HepG2 (cell line): ENCODE data around the gene SOX13. TPM values are rescaled to one million over a fixed set of nuclear protein-coding genes. Genes with fewer than 3 reads are reported as not detected.
A peak's percentile ranks its signal among the peaks of the same experiment; 100 is the strongest.

Experiments used
- AKAP8 ChIP-seq: sonication (generic); formaldehyde crosslinking; IDR thresholded peaks from 2 replicates; pipeline ENCODE4 v1.5.1; 2020; ENCODE audit warnings: mild to moderate bottlenecking, missing genetic modification reagents
- ATF1 ChIP-seq: IDR thresholded peaks from 2 replicates; pipeline ENCODE4 v1.6.1; 2016; ENCODE audit warnings: mild to moderate bottlenecking, control low read depth
- BORCS8-MEF2B ChIP-seq: sonication (generic); formaldehyde crosslinking; IDR thresholded peaks from 2 replicates; pipeline ENCODE4 v1.8.0; 2022; ENCODE audit warnings: mild to moderate bottlenecking, missing genetic modification reagents
- CENPT ChIP-seq: sonication (generic); formaldehyde crosslinking; IDR thresholded peaks from 2 replicates; pipeline ENCODE4 v1.8.0; 2022; ENCODE audit warnings: low read depth, mild to moderate bottlenecking, moderate library complexity, missing genetic modification reagents
- GATAD2A ChIP-seq: IDR thresholded peaks from 2 replicates; pipeline ENCODE4 v1.6.1; 2016
- GTF2F1 ChIP-seq: fragments of 150-350 bp; IDR thresholded peaks from 2 replicates; pipeline ENCODE4 v1.6.1; 2014; ENCODE audit warnings: low read length
- KLF12 ChIP-seq: sonication (generic); formaldehyde crosslinking; IDR thresholded peaks from 2 replicates; pipeline ENCODE4 v1.4.0; 2020; ENCODE audit warnings: missing genetic modification reagents, borderline replicate concordance
- ZFP62 ChIP-seq: sonication (generic); formaldehyde crosslinking; IDR thresholded peaks from 2 replicates; pipeline ENCODE4 v1.4.0; 2020; ENCODE audit warnings: missing genetic modification reagents
- ZMYM3 ChIP-seq: sonication (generic); formaldehyde crosslinking; IDR thresholded peaks from 2 replicates; pipeline ENCODE4 v1.5.1; 2020; ENCODE audit warnings: mild to moderate bottlenecking, missing genetic modification reagents
- ZNF207 ChIP-seq: fragments of 450-650 bp; IDR thresholded peaks from 2 replicates; pipeline ENCODE4 v1.6.1; 2016; ENCODE audit warnings: antibody characterized with exemption, borderline replicate concordance
- ZNF33A ChIP-seq: sonication (generic); formaldehyde crosslinking; IDR thresholded peaks from 2 replicates; pipeline ENCODE4 v1.5.1; 2020; ENCODE audit warnings: missing genetic modification reagents, mild to moderate bottlenecking, moderate library complexity, borderline replicate concordance
- ZNF496 ChIP-seq: sonication (generic); formaldehyde crosslinking; IDR thresholded peaks from 2 replicates; pipeline ENCODE4 v1.8.1; 2023; ENCODE audit warnings: mild to moderate bottlenecking, moderate library complexity, missing genetic modification reagents; ENCODE audit not compliant: insufficient replicate concordance
- ZSCAN25 ChIP-seq: sonication (generic); formaldehyde crosslinking; IDR thresholded peaks from 2 replicates; pipeline ENCODE4 v1.8.0; 2022; ENCODE audit warnings: mild to moderate bottlenecking, missing genetic modification reagents
- ZZZ3 ChIP-seq: sonication (generic); formaldehyde crosslinking; IDR thresholded peaks from 2 replicates; pipeline ENCODE4 v1.4.0; 2020; ENCODE audit warnings: missing genetic modification reagents, mild to moderate bottlenecking, borderline replicate concordance
- polyA plus RNA-seq, 8 experiments: library from polyadenylated mRNA; depleted of rRNA in 3 of 8; stranded (reverse) in 7 of 8; unstranded in 1 of 8; fragments of >200 nt; fragmentation: Illumina TruSeq in 4 of 8; extraction: Trizol in 4 of 8; gene quantifications; 2 replicates each; pipeline versions ENCODE4 v1.2.1 to v1.2.3, GENCODE V29; 2011 to 2016; ENCODE audit warnings: low read depth in 4 of 8, missing spikeins in 1 of 8, mixed read lengths in 1 of 8; ENCODE audit not compliant: insufficient read depth in 1 of 8
- total RNA-seq, 5 experiments: library from RNA; depleted of rRNA; stranded (reverse); fragments of >200 nt; fragmentation: Illumina TruSeq; extraction: Trizol; gene quantifications; 2 replicates each; pipeline ENCODE4 v1.2.3, GENCODE V29; 2016; ENCODE audit warnings: low read depth in 1 of 5
- TF ChIP-seq, protein P1 (sequence below): sonication (generic); formaldehyde crosslinking; IDR thresholded peaks from 2 replicates; pipeline ENCODE4 v1.4.0; 2020; ENCODE audit warnings: mild to moderate bottlenecking, low read depth, missing genetic modification reagents
- TF ChIP-seq, protein P2 (sequence below): sonication (generic); formaldehyde crosslinking; IDR thresholded peaks from 2 replicates; pipeline ENCODE4 v1.4.0; 2020; ENCODE audit warnings: missing genetic modification reagents, borderline replicate concordance
- TF ChIP-seq, protein P3 (sequence below): sonication (generic); formaldehyde crosslinking; conservative IDR thresholded peaks from 2 replicates; pipeline ENCODE4 v1.4.0; 2020; ENCODE audit warnings: mild to moderate bottlenecking, missing genetic modification reagents, moderate library complexity
- TF ChIP-seq, protein P4 (sequence below): sonication (generic); formaldehyde crosslinking; IDR thresholded peaks from 2 replicates; pipeline ENCODE4 v1.5.0; 2020; ENCODE audit warnings: missing genetic modification reagents
- TF ChIP-seq, protein P5 (sequence below): sonication (generic); formaldehyde crosslinking; IDR thresholded peaks from 2 replicates; pipeline ENCODE4 v1.4.0; 2020; ENCODE audit warnings: low read depth, mild to moderate bottlenecking, missing genetic modification reagents
- TF ChIP-seq, protein P6 (sequence below): sonication (generic); formaldehyde crosslinking; IDR thresholded peaks from 2 replicates; pipeline ENCODE4 v1.8.0; 2023; ENCODE audit warnings: mild to moderate bottlenecking, missing genetic modification reagents

The SOX13 gene
- total and polyA plus RNA-seq, 2 of the 13 experiments (the other 11 are each of a cell fraction or from before 2014, with no cell fraction given) = 13.3 to 15.8 TPM

DNA sequence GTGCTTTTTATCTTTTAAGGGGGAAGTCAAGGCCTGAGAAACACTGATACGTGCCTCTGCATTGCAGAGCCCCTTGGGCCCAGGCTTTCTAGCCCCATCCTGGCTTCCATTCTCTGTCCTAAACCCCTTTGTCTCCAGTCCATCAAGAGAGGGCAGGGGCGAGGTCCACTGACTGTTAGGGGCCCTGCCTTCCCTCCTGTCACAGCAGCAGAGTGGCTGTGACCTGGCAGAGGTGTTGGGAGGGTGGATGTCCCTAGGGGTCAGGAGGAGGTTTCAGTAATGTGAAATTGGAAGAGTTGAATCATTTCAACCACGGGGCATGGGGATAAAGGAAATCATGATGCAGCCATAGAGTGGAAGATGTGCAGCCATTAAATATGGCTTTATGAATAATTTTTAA, 24.0 kb downstream of the SOX13 start (continued):
- TF ChIP-seq, protein P1, sequence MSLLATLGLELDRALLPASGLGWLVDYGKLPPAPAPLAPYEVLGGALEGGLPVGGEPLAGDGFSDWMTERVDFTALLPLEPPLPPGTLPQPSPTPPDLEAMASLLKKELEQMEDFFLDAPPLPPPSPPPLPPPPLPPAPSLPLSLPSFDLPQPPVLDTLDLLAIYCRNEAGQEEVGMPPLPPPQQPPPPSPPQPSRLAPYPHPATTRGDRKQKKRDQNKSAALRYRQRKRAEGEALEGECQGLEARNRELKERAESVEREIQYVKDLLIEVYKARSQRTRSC (CRISPR knock-in tag) = no peak
- TF ChIP-seq AKAP8 (no peak), CENPT (CRISPR knock-in tag) (no peak), KLF12 (CRISPR knock-in tag) (no peak), ZNF207 (no peak), ZNF496 (CRISPR knock-in tag) (no peak), ZMYM3 (CRISPR knock-in tag) (peak; percentile 25; the same call in 1 of the 2 replicates), ATF1 (no peak), ZZZ3 (CRISPR knock-in tag) (no peak), BORCS8-MEF2B (no peak), ZSCAN25 (CRISPR knock-in tag) (peak; percentile 77; the same call in 1 of the 2 replicates), ZNF33A (CRISPR knock-in tag) (no peak), GTF2F1 (no peak), GATAD2A (CRISPR knock-in tag) (peak; percentile 28; the same call in 1 of the 2 replicates), ZFP62 (CRISPR knock-in tag) (no peak)
- TF ChIP-seq, protein P2, sequence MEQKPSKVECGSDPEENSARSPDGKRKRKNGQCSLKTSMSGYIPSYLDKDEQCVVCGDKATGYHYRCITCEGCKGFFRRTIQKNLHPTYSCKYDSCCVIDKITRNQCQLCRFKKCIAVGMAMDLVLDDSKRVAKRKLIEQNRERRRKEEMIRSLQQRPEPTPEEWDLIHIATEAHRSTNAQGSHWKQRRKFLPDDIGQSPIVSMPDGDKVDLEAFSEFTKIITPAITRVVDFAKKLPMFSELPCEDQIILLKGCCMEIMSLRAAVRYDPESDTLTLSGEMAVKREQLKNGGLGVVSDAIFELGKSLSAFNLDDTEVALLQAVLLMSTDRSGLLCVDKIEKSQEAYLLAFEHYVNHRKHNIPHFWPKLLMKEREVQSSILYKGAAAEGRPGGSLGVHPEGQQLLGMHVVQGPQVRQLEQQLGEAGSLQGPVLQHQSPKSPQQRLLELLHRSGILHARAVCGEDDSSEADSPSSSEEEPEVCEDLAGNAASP = no peak
- TF ChIP-seq, protein P3, sequence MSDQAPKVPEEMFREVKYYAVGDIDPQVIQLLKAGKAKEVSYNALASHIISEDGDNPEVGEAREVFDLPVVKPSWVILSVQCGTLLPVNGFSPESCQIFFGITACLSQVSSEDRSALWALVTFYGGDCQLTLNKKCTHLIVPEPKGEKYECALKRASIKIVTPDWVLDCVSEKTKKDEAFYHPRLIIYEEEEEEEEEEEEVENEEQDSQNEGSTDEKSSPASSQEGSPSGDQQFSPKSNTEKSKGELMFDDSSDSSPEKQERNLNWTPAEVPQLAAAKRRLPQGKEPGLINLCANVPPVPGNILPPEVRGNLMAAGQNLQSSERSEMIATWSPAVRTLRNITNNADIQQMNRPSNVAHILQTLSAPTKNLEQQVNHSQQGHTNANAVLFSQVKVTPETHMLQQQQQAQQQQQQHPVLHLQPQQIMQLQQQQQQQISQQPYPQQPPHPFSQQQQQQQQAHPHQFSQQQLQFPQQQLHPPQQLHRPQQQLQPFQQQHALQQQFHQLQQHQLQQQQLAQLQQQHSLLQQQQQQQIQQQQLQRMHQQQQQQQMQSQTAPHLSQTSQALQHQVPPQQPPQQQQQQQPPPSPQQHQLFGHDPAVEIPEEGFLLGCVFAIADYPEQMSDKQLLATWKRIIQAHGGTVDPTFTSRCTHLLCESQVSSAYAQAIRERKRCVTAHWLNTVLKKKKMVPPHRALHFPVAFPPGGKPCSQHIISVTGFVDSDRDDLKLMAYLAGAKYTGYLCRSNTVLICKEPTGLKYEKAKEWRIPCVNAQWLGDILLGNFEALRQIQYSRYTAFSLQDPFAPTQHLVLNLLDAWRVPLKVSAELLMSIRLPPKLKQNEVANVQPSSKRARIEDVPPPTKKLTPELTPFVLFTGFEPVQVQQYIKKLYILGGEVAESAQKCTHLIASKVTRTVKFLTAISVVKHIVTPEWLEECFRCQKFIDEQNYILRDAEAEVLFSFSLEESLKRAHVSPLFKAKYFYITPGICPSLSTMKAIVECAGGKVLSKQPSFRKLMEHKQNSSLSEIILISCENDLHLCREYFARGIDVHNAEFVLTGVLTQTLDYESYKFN (CRISPR knock-in tag) = 0 out of 2 replicates have a peak, but pooled peaks have one; percentile 29
- TF ChIP-seq, protein P4, sequence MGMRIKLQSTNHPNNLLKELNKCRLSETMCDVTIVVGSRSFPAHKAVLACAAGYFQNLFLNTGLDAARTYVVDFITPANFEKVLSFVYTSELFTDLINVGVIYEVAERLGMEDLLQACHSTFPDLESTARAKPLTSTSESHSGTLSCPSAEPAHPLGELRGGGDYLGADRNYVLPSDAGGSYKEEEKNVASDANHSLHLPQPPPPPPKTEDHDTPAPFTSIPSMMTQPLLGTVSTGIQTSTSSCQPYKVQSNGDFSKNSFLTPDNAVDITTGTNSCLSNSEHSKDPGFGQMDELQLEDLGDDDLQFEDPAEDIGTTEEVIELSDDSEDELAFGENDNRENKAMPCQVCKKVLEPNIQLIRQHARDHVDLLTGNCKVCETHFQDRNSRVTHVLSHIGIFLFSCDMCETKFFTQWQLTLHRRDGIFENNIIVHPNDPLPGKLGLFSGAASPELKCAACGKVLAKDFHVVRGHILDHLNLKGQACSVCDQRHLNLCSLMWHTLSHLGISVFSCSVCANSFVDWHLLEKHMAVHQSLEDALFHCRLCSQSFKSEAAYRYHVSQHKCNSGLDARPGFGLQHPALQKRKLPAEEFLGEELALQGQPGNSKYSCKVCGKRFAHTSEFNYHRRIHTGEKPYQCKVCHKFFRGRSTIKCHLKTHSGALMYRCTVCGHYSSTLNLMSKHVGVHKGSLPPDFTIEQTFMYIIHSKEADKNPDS (CRISPR knock-in tag) = no peak
- TF ChIP-seq, protein P5, sequence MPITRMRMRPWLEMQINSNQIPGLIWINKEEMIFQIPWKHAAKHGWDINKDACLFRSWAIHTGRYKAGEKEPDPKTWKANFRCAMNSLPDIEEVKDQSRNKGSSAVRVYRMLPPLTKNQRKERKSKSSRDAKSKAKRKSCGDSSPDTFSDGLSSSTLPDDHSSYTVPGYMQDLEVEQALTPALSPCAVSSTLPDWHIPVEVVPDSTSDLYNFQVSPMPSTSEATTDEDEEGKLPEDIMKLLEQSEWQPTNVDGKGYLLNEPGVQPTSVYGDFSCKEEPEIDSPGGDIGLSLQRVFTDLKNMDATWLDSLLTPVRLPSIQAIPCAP (CRISPR knock-in tag) = no peak
- TF ChIP-seq, protein P6, sequence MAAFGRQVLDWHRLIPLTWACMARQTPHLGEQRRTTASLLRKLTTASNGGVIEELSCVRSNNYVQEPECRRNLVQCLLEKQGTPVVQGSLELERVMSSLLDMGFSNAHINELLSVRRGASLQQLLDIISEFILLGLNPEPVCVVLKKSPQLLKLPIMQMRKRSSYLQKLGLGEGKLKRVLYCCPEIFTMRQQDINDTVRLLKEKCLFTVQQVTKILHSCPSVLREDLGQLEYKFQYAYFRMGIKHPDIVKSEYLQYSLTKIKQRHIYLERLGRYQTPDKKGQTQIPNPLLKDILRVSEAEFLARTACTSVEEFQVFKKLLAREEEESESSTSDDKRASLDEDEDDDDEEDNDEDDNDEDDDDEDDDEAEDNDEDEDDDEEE (CRISPR knock-in tag) = no peak
